ENCODE data around the gene KRTAP12-1.
"Not testable (repeated sequence)": the region's sequence is repeated elsewhere in the genome, so short reads cannot be mapped to it uniquely, and the experiment has no call there.

DNA sequence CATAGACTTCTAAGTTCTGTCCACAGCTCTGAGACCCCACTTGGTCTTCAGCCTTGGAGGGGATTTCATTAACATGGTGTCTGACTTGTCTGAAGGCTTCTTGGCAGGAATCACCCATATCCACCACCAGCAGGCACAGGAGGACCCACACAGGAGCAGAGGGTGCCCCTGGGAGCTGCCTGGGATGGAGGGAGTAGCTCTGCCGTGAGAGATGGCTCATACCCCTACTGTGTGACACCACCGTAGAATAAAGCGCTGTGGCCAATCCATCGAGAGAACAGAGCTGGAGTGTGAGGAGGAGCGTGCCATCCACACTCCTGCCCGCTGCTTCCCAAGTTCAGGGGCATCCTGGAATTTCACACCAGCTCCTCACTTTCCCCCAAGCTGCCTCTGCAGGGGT lies 3.1 kb upstream of the KRTAP12-1 start:
- not testable (repeated sequence) for TF ChIP-seq EP300, CTCF (IDR thresholded peaks at IDR 0.05)

All from upper lobe of left lung (tissue), 4 donors.